PC-9 (cell line): ENCODE data around the gene DALRD3. TPM values are rescaled to one million over a fixed set of nuclear protein-coding genes. Genes with fewer than 3 reads are reported as not detected.

Experiments used
- BruUV-seq: library from RNA; stranded (reverse); fragments of 400-500 nt; replicated peaks from 2 replicates; lab custom pipeline; 2021; lab: Mats Ljungman, UMichigan
- CTCF ChIA-PET: fragments of 300-600 bp; sonication (Branson Sonifier 250); formaldehyde crosslinking; loops from one replicate; lab custom pipeline; 2022; ENCODE audit warnings: antibody characterized with exemption; lab: Charles Lee
- POLR2A ChIA-PET: fragments of 300-600 bp; sonication (Branson Sonifier 250); formaldehyde crosslinking; loops from one replicate; lab custom pipeline; 2022; ENCODE audit warnings: antibody characterized with exemption; ENCODE audit not compliant: unreplicated experiment; lab: Charles Lee
- DNase-seq, 2 experiments: peaks; one replicate each; pipeline versions ENCODE4 v3.0.0 to v3.0.0-alpha.2; 2015 to 2022; ENCODE audit warnings: mixed read lengths in 1 of 2
- H2AFZ ChIP-seq: fragments of 200-600 bp; sonication (generic); 2 replicates; pipeline ENCODE4 v1.8.1; 2017; ENCODE audit warnings: antibody characterized with exemption
- H3F3A ChIP-seq: fragments of 200-600 bp; sonication (generic); 2 replicates; pipeline ENCODE4 v1.8.1; 2017; ENCODE audit warnings: antibody characterized with exemption, mild to moderate bottlenecking, low read depth; ENCODE audit not compliant: insufficient read depth
- H3K27ac ChIP-seq: fragments of 200-600 bp; sonication (generic); 2 replicates; pipeline ENCODE4 v1.6.1; 2016; ENCODE audit warnings: mixed run types
- H3K27me3 ChIP-seq: fragments of 200-600 bp; sonication (generic); 2 replicates; pipeline ENCODE4 v1.6.1; 2016; ENCODE audit warnings: low read depth, mixed run types; ENCODE audit not compliant: insufficient read depth
- H3K36me3 ChIP-seq: fragments of 200-600 bp; sonication (generic); 2 replicates; pipeline ENCODE4 v1.6.1; 2016; ENCODE audit warnings: low read depth, mixed run types
- H3K4me1 ChIP-seq: fragments of 200-600 bp; sonication (generic); replicated peaks from 2 replicates; pipeline ENCODE4 v1.6.1; 2016; ENCODE audit warnings: mixed run types; ENCODE audit not compliant: insufficient read depth
- H3K4me2 ChIP-seq: fragments of 200-600 bp; sonication (generic); 2 replicates; pipeline ENCODE4 v1.6.1; 2017; ENCODE audit warnings: mixed run types
- H3K4me3 ChIP-seq: fragments of 200-600 bp; sonication (generic); 2 replicates; pipeline ENCODE4 v1.6.1; 2016; ENCODE audit warnings: mixed run types
- H3K79me2 ChIP-seq: fragments of 200-600 bp; sonication (generic); 2 replicates; pipeline ENCODE4 v1.6.1; 2017; ENCODE audit warnings: low read depth, mixed run types
- H3K9me2 ChIP-seq: fragments of 200-600 bp; sonication (generic); 2 replicates; pipeline ENCODE4 v1.8.1; 2017; ENCODE audit warnings: mild to moderate bottlenecking; ENCODE audit not compliant: insufficient read depth
- H3K9me3 ChIP-seq: fragments of 200-600 bp; sonication (generic); 2 replicates; pipeline ENCODE4 v1.8.1; 2016; ENCODE audit warnings: low read depth; ENCODE audit not compliant: insufficient read depth
- H4K20me1 ChIP-seq: fragments of 200-600 bp; sonication (generic); 2 replicates; pipeline ENCODE4 v1.8.1; 2017; ENCODE audit not compliant: insufficient read depth
- CTCF ChIP-seq: fragments of 200-600 bp; sonication (generic); conservative IDR thresholded peaks from 2 replicates; pipeline ENCODE4 v1.6.1; 2017; ENCODE audit warnings: mixed run types, antibody characterized with exemption, mild to moderate bottlenecking, moderate library complexity
- EZH2 ChIP-seq: fragments of 200-600 bp; sonication (generic); IDR thresholded peaks from 2 replicates; pipeline ENCODE4 v1.8.0; 2017; ENCODE audit warnings: antibody characterized with exemption, low read depth
- intact Hi-C: fragments of 100-400 bp; cut with micrococcal nuclease; formaldehyde crosslinking; loops from one replicate; pipeline ENCODE4 v1.10.0; 2022; ENCODE audit not compliant: unreplicated experiment
- total RNA-seq: library from RNA; stranded (reverse); gene quantifications from 2 replicates; pipeline ENCODE4 v1.2.3, GENCODE V29; 2021

The DALRD3 gene
- total RNA-seq, 1 experiment from 2014 or later: 27.7 TPM

- CTCF ChIA-PET: no interaction called here
- no peaks in the 10 kb centered on the region for H3K9me3 ChIP-seq
- H2AFZ ChIP-seq: no peak overlapping the region
- DNase-seq: no peak
- H3K36me3 ChIP-seq: 0 out of 2 replicates have a peak, but pooled peaks cover 3% of the 10 kb centered on the region
- no peaks in the 10 kb centered on the region for H3K79me2 ChIP-seq
- no peak for TF ChIP-seq EZH2
- TF ChIP-seq CTCF: no peak
- POLR2A ChIA-PET: interaction anchor here (0.6 to 0.7 kb wide), 2 partner anchors 40 to 317 kb away, joined by 9 to 19 read pairs; partner anchors contain the start of gene NDUFAF3
- H3K27me3 ChIP-seq: no peaks in the 10 kb centered on the region
- no peak overlapping the region for H3K4me2 ChIP-seq
- H3K27ac ChIP-seq: no peak overlapping the region
- no peak overlapping the region for H3K4me3 ChIP-seq
- intact Hi-C loops: no loop called here
- H3F3A ChIP-seq: peaks cover 13% of the 10 kb centered on the region; the same call in 1 of the 2 replicates
- BruUV-seq: no TSS peak
- H4K20me1 ChIP-seq: no peaks in the 10 kb centered on the region
- no peaks in the 10 kb centered on the region for H3K4me1 ChIP-seq
- no peaks in the 10 kb centered on the region for H3K9me2 ChIP-seq
Measured at GRCh38 chr3:48982686-48983085, 35.7 kb downstream of the DALRD3 start.

GRCh38 chr3:48982016-48982415 lies 36.4 kb downstream of the DALRD3 start:
- POLR2A ChIA-PET: interaction anchor here (0.7 kb wide), 1 partner anchor 40 kb away, joined by 9 read pairs; the partner anchor contains the start of gene NDUFAF3
- Histone ChIP-seq H3K4me2 (no peak overlapping the region), H4K20me1 (no peaks in the 10 kb centered on the region), H3K4me3 (no peak overlapping the region), H3F3A (peaks cover 14% of the 10 kb centered on the region; the same call in 1 of the 2 replicates), H3K27ac (no peak overlapping the region), H3K9me3 (no peaks in the 10 kb centered on the region), H2AFZ (no peak overlapping the region), H3K27me3 (no peaks in the 10 kb centered on the region), H3K36me3 (0 out of 2 replicates have a peak, but pooled peaks cover 3% of the 10 kb centered on the region), H3K4me1 (no peaks in the 10 kb centered on the region), H3K9me2 (no peaks in the 10 kb centered on the region), H3K79me2 (no peaks in the 10 kb centered on the region)
- TF ChIP-seq CTCF (no peak), EZH2 (no peak)
- CTCF ChIA-PET: no interaction called here
- DNase-seq: no peak
- intact Hi-C loops: no loop called here
- no TSS peak for BruUV-seq

GRCh38 chr3:48980295-48980694 lies 38.1 kb downstream of the DALRD3 start:
- no peak overlapping the region for H2AFZ ChIP-seq
- no peaks in the 10 kb centered on the region for H3K79me2 ChIP-seq
- H3K4me2 ChIP-seq: no peak overlapping the region
- no peak overlapping the region for H3K27ac ChIP-seq
- no TSS peak for BruUV-seq
- intact Hi-C loops: no loop called here
- no peaks in the 10 kb centered on the region for H3K9me3 ChIP-seq
- peaks cover 9% of the 10 kb centered on the region; the same call in 1 of the 2 replicates for H3F3A ChIP-seq
- H3K4me1 ChIP-seq: no peaks in the 10 kb centered on the region
- no peak overlapping the region for H3K4me3 ChIP-seq
- no peak for DNase-seq
- no peaks in the 10 kb centered on the region for H3K27me3 ChIP-seq
- POLR2A ChIA-PET: no interaction called here
- CTCF ChIA-PET: no interaction called here
- 0 out of 2 replicates have a peak, but pooled peaks cover 3% of the 10 kb centered on the region for H3K36me3 ChIP-seq
- H4K20me1 ChIP-seq: no peaks in the 10 kb centered on the region
- H3K9me2 ChIP-seq: no peaks in the 10 kb centered on the region
- TF ChIP-seq EZH2 (no peak), CTCF (no peak)
